DLD1 (cell line): ENCODE data around the gene PIN1.

Experiments
- in situ Hi-C: cut with HindIII; loops from 2 replicates; pipeline ENCODE4 v1.10.0; 2017; ENCODE audit warnings: low sequenced_read_pairs

The PIN1 gene

DNA sequence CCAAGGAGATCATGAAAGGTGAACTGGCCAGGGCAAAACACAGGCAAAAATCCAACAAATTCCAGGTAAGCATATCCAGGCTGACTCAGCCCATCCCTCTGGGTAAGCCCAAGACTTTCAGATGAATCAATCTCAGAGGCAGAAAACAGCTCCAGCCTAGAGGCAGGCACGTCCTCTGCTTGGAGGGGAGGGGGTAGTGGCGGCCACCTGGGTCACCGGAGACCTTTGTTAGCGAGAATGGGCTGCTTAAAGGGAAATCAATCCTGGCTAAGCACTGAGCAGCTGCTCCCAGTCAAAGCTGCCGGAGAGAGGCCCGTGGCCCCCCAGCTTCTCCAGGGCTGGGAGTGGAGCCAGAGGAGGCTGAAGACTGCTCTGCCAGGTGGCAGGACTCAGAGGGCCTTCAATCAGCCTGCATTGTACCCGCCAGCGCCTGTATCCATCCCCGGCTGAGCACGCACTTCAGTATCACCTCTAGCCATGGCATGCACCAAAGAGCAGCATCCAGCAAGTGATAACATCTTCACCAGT is 48.2 kb downstream of the PIN1 start:
- in situ Hi-C loops: no loop called here

GRCh38 chr19:9883764-9884163 is 48.6 kb downstream of the PIN1 start:
- in situ Hi-C loops: no loop called here

- in situ Hi-C loops: no loop called here
Measured at GRCh38 chr19:9885077-9885552, 50.0 kb downstream of the PIN1 start.

GRCh38 chr19:9891609-9892373 is 56.7 kb downstream of the PIN1 start:
- in situ Hi-C loops: no loop called here
